Peyer's patch (tissue), 4 donors: ENCODE results near the gene TMUB1.

Source experiments
- POLR2A ChIP-seq, 2 donors: fragments of 450-650 bp; IDR thresholded peaks; one replicate each; pipeline ENCODE4 v1.5.1; 2017; ENCODE audit warnings: antibody characterized with exemption in 2 of 2, mild to moderate bottlenecking in 2 of 2, moderate library complexity in 2 of 2
- TF ChIP-seq, protein P1 (sequence below), 6 experiments: fragments of 450-650 bp in 4 of 6; fragments of 200-600 bp in 2 of 6; sonication (generic) in 1 of 6; IDR thresholded peaks; one replicate each; pipeline ENCODE4 v1.5.1; 2017 to 2019; ENCODE audit warnings: antibody characterized with exemption in 6 of 6, mild to moderate bottlenecking in 3 of 6, moderate library complexity in 1 of 6

DNA sequence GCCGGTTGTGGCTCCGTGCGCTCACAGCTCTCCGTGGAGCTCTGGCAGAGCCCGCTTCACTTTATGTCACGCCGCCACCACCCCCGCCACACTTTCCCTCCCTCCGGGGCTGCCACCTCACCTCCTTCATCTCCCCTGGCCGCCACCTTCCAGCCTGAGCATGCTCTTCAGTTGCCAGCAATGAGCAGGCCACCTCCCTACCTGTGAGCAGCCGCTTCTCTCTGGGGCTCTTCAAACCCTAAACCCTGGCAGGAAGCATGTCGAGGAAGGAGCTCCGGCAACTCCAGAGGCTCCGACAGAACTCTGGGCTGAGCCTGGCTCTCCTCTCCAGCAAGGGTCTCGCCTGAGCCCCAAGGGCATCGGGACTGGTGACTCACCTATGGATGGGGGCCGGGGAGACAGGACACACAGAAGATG lies 47.5 kb upstream of the TMUB1 start:
- TF ChIP-seq, protein P1, sequence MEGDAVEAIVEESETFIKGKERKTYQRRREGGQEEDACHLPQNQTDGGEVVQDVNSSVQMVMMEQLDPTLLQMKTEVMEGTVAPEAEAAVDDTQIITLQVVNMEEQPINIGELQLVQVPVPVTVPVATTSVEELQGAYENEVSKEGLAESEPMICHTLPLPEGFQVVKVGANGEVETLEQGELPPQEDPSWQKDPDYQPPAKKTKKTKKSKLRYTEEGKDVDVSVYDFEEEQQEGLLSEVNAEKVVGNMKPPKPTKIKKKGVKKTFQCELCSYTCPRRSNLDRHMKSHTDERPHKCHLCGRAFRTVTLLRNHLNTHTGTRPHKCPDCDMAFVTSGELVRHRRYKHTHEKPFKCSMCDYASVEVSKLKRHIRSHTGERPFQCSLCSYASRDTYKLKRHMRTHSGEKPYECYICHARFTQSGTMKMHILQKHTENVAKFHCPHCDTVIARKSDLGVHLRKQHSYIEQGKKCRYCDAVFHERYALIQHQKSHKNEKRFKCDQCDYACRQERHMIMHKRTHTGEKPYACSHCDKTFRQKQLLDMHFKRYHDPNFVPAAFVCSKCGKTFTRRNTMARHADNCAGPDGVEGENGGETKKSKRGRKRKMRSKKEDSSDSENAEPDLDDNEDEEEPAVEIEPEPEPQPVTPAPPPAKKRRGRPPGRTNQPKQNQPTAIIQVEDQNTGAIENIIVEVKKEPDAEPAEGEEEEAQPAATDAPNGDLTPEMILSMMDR (IDR thresholded peaks at IDR 0.05) = no peak
- no peak for TF ChIP-seq POLR2A (IDR thresholded peaks at IDR 0.05)
